ENCODE results near the gene EFHD2.

GRCh38 chr1:15362737-15363128 is 47.0 kb upstream of the EFHD2 start:
- no peak for TF ChIP-seq CTCF (IDR thresholded peaks at IDR 0.05; ENCODE audit: low read depth, low read length)
- no peak for TF ChIP-seq EZH2phosphoT487 (IDR thresholded peaks at IDR 0.05; ENCODE audit: low read depth)

All from OCI-LY3 (cell line).